Lower lobe of right lung (tissue), 2 donors: Measurements from ENCODE around the gene TBCEL. TPM values are rescaled to one million over a fixed set of nuclear protein-coding genes. Genes with fewer than 3 reads are reported as not detected.

Experiments
- ATAC-seq, 2 donors: fragments of 200-7000 bp; cut with Tn5 transposase; one replicate each; pipeline ENCODE4 v1.9.1; 2020 to 2022; ENCODE audit warnings: mild to moderate bottlenecking in 2 of 2, moderate library complexity in 2 of 2
- DNase-seq: peaks from one replicate; pipeline ENCODE4 v3.0.0-alpha.2; 2020
- H3K27ac ChIP-seq: fragments of 200-600 bp; one replicate; pipeline ENCODE4 v1.8.0; 2022
- H3K27me3 ChIP-seq: fragments of 200-600 bp; one replicate; pipeline ENCODE4 v1.8.0; 2022; ENCODE audit warnings: low read depth
- H3K36me3 ChIP-seq: fragments of 200-600 bp; one replicate; pipeline ENCODE4 v1.8.0; 2022; ENCODE audit warnings: mild to moderate bottlenecking
- H3K4me1 ChIP-seq: fragments of 200-600 bp; one replicate; pipeline ENCODE4 v1.8.0; 2022
- H3K4me3 ChIP-seq: fragments of 200-600 bp; one replicate; pipeline ENCODE4 v1.8.0; 2022; ENCODE audit warnings: mild to moderate bottlenecking
- H3K9me3 ChIP-seq: fragments of 200-600 bp; one replicate; pipeline ENCODE4 v1.8.0; 2022
- intact Hi-C: fragments of 100-400 bp; cut with DNase I; formaldehyde crosslinking; loops from one replicate; pipeline ENCODE4 v1.11.0; 2022
- total RNA-seq: library from RNA; stranded (reverse); fragmentation: NEBNext Ultra II Directional; extraction: Animal tissue kit (Norgen Biotek cat#: 25700); gene quantifications from one replicate; pipeline ENCODE4 v1.2.1, GENCODE V29; 2021
- TF ChIP-seq, protein P1 (sequence below): fragments of 200-600 bp; IDR thresholded peaks from one replicate; pipeline ENCODE4 v1.8.0; 2022; ENCODE audit warnings: antibody characterized with exemption, mild to moderate bottlenecking
- donor health status: DM: no; HTN: yes; CAD: no; lungs with severe emphysema.

Gene TBCEL
- total RNA-seq, 1 donor from 2014 or later: 38.7 TPM

DNA sequence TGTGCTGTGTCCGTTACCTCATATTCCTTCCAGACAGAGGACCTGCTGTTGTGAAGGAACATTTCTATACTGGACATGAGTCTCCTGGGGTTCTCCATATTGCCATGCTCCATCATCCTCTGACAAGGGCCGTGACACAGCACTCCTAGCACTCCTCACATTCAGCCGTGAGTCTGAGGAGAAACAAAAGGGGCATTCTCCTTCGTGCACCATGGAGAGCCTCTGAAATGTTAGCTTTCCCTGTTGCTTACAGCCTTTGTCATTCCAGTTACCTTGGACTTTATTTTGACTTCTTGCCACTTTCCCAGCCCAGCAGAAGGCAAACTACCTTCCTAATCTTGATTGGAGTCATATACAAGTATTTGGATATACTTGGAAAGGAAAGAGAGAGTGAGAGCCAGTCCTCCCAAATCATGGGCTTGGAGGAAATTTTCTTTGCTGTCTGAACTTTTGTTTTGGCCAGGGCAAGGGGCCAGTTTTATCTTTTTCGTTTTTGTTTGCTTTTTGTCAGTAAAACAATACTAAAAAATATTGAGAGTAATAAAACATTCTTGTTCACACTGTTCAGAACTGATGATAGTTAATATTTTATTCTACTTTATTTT, 48.0 kb downstream of the TBCEL start:
- no peaks in the 10 kb centered on the region for H3K4me1 ChIP-seq
- ATAC-seq (no peak), DNase-seq (no peak)
- TF ChIP-seq, protein P1, sequence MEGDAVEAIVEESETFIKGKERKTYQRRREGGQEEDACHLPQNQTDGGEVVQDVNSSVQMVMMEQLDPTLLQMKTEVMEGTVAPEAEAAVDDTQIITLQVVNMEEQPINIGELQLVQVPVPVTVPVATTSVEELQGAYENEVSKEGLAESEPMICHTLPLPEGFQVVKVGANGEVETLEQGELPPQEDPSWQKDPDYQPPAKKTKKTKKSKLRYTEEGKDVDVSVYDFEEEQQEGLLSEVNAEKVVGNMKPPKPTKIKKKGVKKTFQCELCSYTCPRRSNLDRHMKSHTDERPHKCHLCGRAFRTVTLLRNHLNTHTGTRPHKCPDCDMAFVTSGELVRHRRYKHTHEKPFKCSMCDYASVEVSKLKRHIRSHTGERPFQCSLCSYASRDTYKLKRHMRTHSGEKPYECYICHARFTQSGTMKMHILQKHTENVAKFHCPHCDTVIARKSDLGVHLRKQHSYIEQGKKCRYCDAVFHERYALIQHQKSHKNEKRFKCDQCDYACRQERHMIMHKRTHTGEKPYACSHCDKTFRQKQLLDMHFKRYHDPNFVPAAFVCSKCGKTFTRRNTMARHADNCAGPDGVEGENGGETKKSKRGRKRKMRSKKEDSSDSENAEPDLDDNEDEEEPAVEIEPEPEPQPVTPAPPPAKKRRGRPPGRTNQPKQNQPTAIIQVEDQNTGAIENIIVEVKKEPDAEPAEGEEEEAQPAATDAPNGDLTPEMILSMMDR: no peak
- no peak overlapping the region for H3K4me3 ChIP-seq
- peaks cover 12% of the 10 kb centered on the region for H3K36me3 ChIP-seq
- intact Hi-C loops: no loop called here
- H3K27me3 ChIP-seq: no peaks in the 10 kb centered on the region
- H3K27ac ChIP-seq: no peak overlapping the region
- no peaks in the 10 kb centered on the region for H3K9me3 ChIP-seq

DNA sequence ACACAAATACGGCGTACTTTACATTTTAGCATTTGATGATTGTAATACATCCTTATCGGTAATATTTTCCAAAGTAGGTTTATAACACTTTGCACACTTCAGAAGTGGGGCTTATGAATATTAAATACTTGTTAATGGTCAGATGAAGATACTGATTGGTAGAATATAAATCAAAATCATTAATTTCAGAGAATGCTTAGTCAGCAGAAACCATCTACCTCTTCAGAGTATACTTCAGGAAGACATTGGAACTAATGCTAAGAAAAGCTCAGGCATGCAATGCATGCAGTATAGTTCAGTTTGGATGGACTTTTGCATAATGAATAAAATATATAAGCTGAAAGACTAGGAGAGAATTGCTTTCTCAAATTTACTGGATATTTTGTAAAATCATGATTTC, 57.4 kb downstream of the TBCEL start:
- Histone ChIP-seq H3K36me3 (peaks cover 12% of the 10 kb centered on the region), H3K4me3 (no peak overlapping the region), H3K27me3 (no peaks in the 10 kb centered on the region), H3K4me1 (no peaks in the 10 kb centered on the region), H3K9me3 (no peaks in the 10 kb centered on the region), H3K27ac (no peak overlapping the region)
- intact Hi-C loops: no loop called here
- no peak for DNase-seq
- no peak for ATAC-seq
- TF ChIP-seq, protein P1: no peak

DNA sequence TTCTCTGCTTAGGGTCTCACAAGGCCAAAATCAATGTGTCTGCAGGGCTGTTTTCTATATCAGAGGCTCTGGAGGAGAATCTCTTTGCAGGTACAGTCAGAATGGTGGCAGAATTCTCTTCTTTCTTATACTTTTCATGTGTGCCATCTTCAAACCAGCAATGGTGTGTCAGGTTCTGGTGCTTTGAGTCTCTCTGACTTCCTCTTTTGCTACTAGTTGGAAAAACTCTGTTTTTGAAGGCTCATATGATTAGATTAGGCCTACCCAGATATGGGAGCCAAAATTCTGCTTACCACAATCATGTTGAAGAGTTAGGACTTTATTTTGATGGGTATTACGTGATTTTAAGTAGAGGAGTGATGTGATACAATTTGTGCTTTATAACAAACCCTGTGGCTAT, 58.3 kb downstream of the TBCEL start:
- no peaks in the 10 kb centered on the region for H3K27me3 ChIP-seq
- TF ChIP-seq, protein P1: no peak
- ATAC-seq: no peak
- no peaks in the 10 kb centered on the region for H3K4me1 ChIP-seq
- H3K27ac ChIP-seq: no peak overlapping the region
- DNase-seq: no peak
- intact Hi-C loops: no loop called here
- H3K9me3 ChIP-seq: no peaks in the 10 kb centered on the region
- H3K36me3 ChIP-seq: peaks cover 20% of the 10 kb centered on the region
- no peak overlapping the region for H3K4me3 ChIP-seq

DNA sequence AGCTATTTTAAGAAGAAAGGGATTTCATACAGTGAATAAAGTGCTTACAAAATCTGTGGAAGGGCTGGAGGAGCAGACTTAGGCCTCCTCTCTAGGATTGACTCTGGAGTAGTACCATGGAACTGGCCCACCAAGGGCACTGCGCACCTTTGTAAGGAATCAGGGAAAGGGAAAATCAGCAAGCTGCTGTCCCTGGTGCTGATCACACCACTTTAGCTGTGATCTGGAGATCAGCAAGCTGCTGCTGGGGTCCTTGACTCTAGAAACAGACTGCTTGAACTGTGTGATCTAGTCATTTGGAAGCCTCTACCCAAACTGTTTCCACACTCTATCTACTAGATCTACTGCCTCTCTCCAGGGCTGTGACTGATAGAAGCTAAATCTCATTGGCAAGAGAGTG, 58.8 kb downstream of the TBCEL start:
- TF ChIP-seq, protein P1: no peak
- ATAC-seq (no peak), DNase-seq (no peak)

DNA sequence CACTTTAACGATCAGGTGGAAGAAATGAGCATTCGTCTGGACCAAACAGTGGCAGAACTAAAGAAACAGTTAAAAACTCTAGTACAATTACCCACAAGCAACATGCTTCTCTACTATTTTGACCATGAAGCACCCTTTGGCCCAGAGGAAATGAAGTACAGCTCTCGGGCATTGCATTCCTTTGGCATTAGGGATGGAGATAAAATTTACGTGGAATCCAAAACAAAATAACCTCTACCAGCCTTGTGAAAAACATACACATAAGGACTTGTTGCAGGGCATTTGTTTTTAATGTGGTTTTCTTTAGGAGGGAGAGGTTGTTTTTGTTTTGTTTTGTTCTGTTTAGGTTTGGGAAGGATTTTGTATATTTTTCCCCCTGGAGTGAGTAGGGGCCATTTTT, 63.0 kb downstream of the TBCEL start:
- no peaks in the 10 kb centered on the region for H3K27me3 ChIP-seq
- ATAC-seq (no peak), DNase-seq (no peak)
- H3K9me3 ChIP-seq: no peaks in the 10 kb centered on the region
- intact Hi-C loops: no loop called here
- peaks cover 31% of the 10 kb centered on the region for H3K36me3 ChIP-seq
- no peak overlapping the region for H3K27ac ChIP-seq
- H3K4me3 ChIP-seq: no peak overlapping the region
- no peaks in the 10 kb centered on the region for H3K4me1 ChIP-seq
- TF ChIP-seq, protein P1: no peak

More for the DNA sequence above, 58.8 kb downstream of the TBCEL start:
- H3K36me3 ChIP-seq: peaks cover 25% of the 10 kb centered on the region
- no peaks in the 10 kb centered on the region for H3K9me3 ChIP-seq
- no peaks in the 10 kb centered on the region for H3K4me1 ChIP-seq
- H3K27ac ChIP-seq: no peak overlapping the region
- intact Hi-C loops: no loop called here
- no peak overlapping the region for H3K4me3 ChIP-seq
- H3K27me3 ChIP-seq: no peaks in the 10 kb centered on the region

DNA sequence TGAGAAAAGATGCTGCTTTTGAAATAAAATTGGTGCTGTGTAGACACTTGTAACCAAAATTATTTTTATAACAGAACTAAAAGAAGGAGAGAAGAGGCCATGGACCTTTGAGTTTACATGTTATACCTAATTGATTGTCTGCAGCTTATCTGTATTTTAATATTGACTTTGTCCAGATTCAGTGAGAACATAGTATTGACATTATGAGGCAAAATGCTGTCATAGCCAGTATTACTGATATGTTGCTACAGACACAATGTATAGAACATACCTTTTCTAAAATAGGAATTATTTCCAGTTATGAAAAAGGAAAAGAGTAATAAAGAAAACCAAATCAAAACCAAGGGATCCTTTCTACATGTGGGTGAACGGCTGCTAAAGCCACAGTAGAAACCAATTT, 65.7 kb downstream of the TBCEL start:
- TF ChIP-seq, protein P1: no peak
- intact Hi-C loops: no loop called here
- ATAC-seq: no peak
- peaks cover 27% of the 10 kb centered on the region for H3K36me3 ChIP-seq
- no peak overlapping the region for H3K4me3 ChIP-seq
- no peak for DNase-seq
- H3K27me3 ChIP-seq: no peaks in the 10 kb centered on the region
- no peak overlapping the region for H3K27ac ChIP-seq
- no peaks in the 10 kb centered on the region for H3K9me3 ChIP-seq
- H3K4me1 ChIP-seq: no peaks in the 10 kb centered on the region
